CD4-positive, alpha-beta T cell treated with Interleukin-6 for 4 hours (primary cell): ENCODE measurements around the gene RHCG.
"Not testable (repeated sequence)": the region's sequence is repeated elsewhere in the genome, so short reads cannot be mapped to it uniquely, and the experiment has no call there.

Experiments
- DNase-seq: peaks from one replicate; pipeline ENCODE4 v3.0.0-alpha.2; 2020; ENCODE audit warnings: mixed read lengths

Gene RHCG

GRCh38 chr15:89475661-89476060, 20.7 kb downstream of the RHCG start:
- DNase-seq: no peak

DNA sequence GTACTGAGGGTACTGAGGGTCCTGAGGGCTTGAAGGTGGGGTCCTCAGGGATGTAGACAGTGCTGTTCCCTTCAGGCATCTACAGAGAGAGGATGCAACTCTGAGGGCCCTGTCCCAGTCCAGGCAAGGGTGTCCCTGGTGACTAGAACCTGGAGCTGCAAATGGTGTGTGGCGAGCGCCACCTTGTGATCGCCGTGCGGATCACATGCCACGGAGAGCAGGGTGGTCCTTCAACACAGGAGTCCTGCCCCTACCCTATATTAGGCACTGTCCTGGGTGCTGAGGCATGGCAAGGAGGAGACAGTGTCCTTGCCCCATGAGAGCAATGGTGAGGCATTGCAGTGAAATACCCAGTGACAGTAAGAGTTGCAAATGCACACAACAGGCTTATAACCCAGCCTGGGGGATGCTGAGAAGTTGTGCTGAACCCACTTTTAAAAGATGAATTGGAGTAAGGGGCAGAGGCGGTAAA, 23.6 kb downstream of the RHCG start:
- no peak for DNase-seq

DNA sequence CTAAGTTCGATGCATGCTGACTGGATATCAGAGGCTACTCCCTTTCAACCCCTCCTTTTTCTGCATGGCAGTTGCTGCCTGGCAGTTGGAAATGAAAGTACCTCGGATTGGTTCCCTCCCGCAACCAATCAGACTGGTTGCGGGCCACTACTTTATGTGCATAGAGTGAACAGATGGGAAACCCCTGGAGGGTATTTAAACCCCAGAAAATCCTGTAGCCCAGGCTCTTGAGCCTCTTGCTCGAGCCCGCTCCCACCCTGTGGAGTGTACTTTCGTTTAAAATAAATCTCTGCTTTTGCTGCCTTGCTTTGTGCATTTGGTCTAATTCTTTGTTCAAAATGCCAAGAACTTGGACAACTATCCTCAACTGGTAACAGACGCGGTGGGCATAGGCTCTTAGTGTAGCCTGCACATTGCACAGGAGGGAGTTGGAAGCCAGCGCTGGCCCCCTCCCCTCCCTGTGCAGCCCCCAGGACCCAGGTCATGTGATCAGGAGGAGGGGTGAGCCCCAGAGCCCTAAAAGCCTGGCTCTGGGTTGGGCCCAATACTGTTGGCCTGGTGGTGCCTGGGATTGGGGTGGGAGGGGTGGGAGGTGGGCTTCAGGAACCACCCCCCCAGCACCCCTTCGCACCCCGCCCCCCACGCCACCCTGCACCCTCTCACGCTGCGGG, 26.8 kb downstream of the RHCG start:
- DNase-seq: no peak

GRCh38 chr15:89468813-89469212, 27.6 kb downstream of the RHCG start:
- not testable (repeated sequence) for DNase-seq

- no peak for DNase-seq
Observed at GRCh38 chr15:89463113-89463512, 33.3 kb downstream of the RHCG start.

DNA sequence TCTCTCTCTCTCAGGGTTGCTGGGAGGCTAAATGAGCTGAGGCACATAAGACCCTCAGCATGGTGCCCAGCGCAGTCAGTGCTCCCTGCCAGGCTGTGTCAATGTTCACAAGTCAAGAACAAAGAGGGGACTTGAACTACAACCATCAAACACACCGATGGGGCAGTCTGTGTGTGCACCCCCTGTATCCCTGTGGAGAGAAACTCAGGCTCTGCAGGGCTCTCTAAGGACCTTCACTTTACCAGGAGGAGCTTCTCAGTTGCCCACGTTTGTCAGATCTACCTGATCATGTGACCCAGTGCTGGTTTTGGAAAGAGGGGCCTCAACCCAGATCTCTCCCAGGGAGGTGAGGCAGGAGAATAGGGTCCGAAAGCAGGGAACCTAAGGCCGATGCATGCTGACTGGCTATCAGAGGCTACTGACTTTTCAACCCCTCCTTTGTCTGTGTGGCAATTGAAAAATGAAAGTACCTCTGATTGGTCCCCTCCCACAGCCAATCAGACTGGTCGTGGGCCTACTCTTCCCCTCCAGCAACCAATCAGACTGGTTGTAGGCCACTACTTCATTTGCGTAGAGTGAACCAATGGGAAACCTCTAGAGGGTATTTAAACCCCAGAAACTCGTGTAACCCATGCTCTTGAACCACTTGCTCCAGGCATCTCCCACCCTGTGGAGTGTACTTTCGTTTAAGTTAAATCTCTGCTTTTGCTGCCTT, 34.0 kb downstream of the RHCG start:
- no peak for DNase-seq

DNA sequence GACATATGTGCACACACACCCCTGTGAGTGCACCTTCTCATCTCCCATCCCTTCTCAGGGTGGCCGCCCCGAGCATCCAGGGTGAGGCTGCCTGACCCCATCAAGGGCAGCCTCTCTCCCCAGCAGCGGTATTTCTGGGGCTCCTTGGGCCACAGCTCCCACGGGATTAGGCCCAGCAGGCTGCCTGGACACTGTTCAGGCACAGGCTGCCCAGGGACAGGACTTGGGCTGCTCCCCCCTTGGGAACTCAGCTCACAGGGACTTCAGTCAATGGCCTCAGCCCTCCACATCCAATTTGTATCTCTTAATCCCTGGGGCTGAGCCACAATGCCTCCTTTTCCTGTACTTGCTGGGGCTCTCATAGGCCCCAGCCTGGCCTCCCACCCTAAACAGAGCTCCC, 35.0 kb downstream of the RHCG start:
- DNase-seq: no peak

DNA sequence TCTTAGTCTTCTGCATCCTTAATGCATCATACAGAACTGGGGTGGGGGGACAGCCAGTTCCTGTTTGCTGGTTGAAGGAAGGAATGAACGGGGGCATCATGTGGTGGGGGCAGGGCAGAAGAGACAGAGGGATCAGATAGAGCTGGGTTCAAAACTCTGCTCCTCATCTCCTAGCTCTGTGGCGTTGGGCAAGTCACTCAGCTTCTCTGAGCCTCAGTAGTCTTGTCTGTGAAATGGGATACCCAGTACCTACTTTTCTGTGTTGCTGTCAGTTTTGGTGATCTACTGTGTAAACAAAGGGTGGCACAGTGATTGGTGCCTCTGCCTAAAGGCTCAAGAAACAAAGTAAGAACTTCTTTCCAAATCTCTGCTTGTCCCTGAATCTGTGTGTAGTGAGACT, 36.3 kb downstream of the RHCG start:
- DNase-seq: no peak

- DNase-seq: no peak
Observed at GRCh38 chr15:89459271-89460038, 36.9 kb downstream of the RHCG start.

- DNase-seq: no peak
Observed at GRCh38 chr15:89458440-89458839, 37.9 kb downstream of the RHCG start.

- no peak for DNase-seq
Observed at GRCh38 chr15:89457086-89457485, 39.3 kb downstream of the RHCG start.

GRCh38 chr15:89455535-89455934, 40.8 kb downstream of the RHCG start:
- DNase-seq: no peak

- DNase-seq: no peak
Observed at GRCh38 chr15:89452330-89452836, 44.0 kb downstream of the RHCG start.

- DNase-seq: no peak
Observed at GRCh38 chr15:89451846-89452245, 44.5 kb downstream of the RHCG start.

- DNase-seq: no peak
Observed at GRCh38 chr15:89450076-89451006, 46.0 kb downstream of the RHCG start.

DNA sequence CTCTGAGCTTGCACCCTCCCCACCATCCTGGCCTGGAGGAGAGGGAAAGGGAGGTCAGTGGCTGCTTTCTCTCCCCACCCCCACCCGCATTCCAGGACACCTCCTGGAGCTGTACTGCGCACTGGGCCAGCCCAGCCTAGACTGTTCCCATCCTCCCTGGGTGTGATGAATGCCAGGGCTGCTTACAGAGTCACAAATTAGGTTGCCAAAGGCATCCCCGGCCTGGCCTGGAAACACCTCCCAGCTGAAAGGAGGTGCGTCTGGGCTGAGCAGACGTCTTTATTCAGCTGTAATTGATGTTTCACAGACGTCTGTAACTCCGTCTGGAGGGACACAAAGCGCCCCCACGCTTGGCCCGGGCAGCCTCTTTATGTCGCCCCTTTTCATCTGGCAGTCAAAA, 47.6 kb downstream of the RHCG start:
- no peak for DNase-seq

- DNase-seq: no peak
Observed at GRCh38 chr15:89447676-89448075, 48.7 kb downstream of the RHCG start.

GRCh38 chr15:89446255-89446891, 50.0 kb downstream of the RHCG start:
- DNase-seq: no peak

DNA sequence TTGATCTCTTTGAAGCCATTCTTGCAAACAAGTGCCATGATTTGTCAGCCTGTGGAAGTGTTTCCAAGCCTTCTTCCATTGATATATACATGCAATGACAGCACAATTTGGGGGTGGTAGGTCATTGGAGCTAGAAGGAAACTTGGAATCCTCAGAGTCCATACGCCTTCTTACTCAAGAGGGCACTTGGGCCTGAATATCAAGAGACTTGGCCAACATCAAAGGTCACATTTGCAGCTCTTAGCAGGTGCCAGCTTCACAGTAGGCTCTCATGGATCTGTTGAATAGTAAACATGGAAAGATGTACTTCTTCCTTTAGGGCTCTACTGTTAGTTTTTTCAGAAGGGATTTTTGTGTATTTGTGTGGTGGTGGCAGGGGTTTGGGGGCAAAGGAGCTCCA, 50.9 kb downstream of the RHCG start:
- DNase-seq: no peak

- DNase-seq: no peak
Observed at GRCh38 chr15:89444241-89445225, 51.9 kb downstream of the RHCG start.

DNA sequence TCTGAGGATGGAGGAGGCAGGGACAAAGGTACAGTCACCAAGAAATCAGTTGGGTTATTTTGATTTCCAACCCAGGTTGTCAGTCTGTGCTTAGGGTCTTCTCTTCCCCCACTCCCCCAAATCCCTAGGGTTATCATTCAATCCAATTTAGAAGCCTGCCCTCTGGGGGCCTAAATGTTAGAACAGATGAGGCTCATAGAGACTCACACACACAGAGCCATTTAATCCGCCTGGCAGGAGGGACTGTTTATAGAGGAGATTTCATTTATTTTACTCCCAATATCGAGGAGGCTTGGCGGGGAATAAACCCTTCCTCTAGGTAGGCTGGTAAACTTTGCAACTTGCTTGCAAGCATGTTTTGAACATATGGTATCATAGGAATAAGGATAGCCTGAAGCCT, 52.8 kb downstream of the RHCG start:
- DNase-seq: no peak
